ENCODE measurements around the gene ZNF354C.

- no peak for TF ChIP-seq CTCF (IDR thresholded peaks at IDR 0.05)
- TF ChIP-seq POLR2AphosphoS5 (IDR thresholded peaks at IDR 0.05), result no peak
- no peak for TF ChIP-seq EP300 (IDR thresholded peaks at IDR 0.05)
Observed at GRCh38 chr5:179044765-179045164, 15.4 kb upstream of the ZNF354C start.

All from esophagus muscularis mucosa (tissue), 4 donors.